ENCODE measurements around the gene PLPPR2.
"Not testable (repeated sequence)": the region's sequence is repeated elsewhere in the genome, so short reads cannot be mapped to it uniquely, and the experiment has no call there.

The PLPPR2 gene

DNA sequence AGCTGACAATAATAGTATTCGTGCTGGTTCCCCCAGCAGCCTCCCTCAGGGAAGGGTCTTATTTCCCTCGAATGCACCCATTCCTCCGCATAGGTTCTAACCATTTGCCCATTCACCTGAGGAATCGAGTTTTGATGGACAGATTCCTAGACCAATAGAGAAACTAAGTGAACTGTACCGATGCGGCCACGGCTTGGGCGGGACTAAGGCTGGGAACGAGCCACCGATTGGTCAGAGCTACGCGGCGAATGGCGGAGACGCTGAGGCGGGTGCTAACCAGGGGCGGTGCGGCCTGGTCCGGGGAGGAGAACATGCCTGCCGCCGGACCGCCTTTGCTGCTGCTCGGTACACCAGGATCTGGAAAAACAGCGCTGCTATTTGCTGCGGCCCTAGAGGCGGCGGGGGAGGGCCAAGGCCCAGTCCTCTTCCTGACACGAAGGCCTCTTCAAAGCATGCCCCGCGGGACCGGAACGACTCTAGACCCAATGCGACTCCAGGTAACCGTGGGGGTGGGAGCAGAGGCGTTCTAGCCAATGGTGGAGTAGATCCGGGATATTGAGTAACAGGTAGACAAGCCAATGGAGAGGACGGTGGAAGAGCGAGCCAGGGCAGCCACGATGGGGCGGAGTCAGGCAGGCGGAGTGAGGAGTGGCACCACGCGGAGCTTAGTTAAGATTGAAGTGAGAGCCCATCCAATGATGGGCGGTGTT lies 19.4 kb downstream of the PLPPR2 start, which contains the start of gene SWSAP1:
Gene SWSAP1, plus strand, starts transcription at position 234 of the 710 bp plus-strand sequence. Its CDS starts 15 bp downstream, at position 249.
- peak; percentile 99 for DNase-seq

DNA sequence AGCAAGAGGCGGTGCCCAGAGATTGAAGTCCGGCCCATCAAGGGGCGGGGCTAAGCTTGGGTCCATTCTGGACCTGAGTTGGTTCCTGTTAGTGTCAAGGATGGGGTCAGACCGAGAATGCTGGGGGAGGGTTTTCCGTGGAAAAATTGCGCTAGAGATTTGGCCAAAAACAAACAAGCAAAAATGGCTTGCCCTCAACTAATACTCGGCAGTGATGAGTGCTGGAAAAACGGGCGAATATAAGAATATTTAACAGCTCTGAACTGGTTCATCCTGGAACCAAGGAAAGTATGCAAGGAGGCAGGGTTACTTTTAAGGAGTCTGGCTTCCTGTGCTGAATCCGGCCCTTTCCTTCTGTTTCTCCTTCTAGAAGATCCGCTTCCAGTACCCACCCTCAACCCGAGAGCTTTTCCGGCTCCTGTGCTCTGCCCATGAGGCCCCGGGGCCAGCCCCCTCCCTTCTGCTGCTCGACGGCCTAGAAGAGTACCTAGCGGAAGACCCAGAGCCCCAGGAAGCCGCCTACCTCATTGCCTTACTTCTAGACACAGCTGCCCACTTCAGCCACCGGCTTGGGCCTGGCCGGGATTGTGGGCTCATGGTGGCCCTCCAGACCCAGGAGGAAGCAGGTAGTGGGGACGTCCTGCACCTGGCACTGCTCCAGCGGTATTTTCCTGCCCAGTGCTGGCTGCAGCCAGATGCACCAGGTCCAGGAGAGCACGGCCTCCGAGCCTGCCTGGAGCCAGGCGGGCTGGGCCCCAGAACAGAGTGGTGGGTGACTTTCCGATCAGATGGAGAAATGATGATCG lies 20.1 kb downstream of the PLPPR2 start:
- peak; percentile 19 for DNase-seq

DNA sequence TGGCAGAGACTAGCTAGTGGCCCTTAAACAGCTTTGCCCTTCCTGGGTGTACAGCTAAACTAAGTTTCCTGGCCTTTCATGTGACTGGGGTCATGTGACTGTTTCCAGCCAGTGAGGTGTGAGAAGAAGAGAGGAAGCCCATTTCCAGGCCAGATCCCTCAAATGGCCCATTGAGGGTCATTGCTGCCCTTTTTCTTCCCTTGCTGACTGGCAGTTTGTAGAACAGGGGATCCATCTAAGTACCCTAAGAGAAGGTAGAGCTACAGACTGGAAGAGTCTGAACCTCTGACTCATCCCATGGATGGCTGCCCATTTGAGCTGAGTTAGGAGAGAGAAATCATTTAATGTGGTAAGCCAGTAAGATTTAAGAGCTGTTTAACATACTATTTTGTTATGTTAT lies 22.0 kb downstream of the PLPPR2 start:
- no peak for DNase-seq

DNA sequence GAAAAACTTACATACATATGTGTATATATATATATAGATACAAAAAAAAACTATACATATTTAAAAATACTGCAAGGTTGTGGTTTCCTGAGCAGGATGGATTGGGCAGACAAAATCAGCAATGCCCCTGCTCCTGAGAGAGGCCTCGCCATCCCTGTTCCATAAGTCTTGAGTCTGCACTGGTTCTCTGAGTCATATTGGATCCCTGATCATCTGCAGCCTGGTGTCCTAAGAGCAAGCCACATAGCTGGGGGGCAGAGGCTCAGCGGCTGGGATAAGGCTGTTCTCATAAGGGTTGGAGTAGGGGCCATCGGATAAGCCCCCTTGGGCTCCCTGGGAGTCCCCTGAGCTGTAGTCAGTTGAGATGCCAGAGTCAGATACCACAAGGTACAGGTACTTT lies 22.5 kb downstream of the PLPPR2 start:
- no peak for DNase-seq

DNA sequence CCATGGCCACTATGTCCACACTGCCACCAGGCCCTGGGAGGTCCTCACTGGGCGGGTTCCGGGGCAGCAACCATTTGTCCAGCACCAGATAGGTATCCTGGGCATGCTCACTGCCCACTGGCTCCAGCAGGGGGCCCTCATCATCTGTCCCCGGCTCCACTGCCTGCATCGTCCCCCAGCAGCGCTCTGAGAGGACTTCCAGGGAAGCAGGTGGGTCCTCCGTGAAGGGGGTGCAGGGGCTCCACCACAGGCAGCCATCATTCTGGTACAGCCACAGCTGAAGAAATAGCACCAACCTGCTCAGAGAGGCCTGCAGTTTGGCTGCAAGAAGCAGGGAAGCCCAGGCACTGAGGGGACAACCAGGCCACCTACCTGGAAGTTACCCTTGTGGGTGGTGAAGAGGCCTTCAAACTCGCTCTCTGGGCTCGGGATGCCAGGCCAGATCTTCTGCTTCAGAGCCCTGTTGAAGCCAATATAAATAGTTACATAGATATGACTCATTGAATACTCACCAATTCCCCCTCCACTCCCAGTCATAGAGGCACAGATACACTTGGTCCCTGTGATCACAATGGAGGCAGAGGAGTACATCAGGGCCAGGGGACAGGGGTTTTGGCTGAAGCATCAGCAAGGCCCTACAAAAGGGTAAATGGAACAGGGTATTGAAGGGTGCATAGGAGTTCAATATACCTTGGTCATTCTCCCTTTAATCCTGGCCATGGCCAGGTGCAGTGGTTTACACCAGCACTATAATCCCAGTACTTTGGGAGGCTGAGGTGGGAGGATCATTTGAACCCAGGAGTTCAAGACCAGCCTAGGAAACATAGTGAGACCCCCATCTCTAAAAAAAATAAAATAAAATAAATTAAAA lies 23.3 kb downstream of the PLPPR2 start:
- DNase-seq = peak; percentile 9

DNA sequence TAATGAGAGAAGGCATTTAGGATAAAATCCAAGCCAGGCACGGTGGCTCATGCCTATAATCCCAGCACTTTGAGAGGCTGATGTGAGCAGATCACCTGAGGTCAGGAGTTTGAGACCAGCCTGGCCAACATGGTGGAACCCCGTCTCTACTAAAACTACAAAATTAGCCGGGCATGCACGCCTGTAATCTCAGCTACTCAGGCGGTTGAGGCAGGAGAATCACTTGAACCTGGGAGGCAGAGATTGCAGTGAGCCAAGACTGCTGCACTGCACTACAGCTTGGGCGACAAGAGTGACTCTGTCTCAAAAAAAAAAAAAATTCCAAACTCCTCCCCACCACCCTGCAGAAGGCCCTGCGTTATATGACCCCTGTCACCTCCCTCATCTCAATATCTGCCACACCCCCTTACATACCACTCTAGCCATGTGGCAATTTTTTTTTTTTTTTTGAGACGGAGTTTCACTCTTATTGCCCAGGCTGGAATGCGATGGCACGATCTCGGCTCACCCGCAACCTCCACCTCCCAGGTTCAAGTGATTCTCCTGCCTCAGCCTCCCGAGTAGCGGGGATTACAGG lies 24.1 kb downstream of the PLPPR2 start:
- not testable (repeated sequence) for DNase-seq

DNA sequence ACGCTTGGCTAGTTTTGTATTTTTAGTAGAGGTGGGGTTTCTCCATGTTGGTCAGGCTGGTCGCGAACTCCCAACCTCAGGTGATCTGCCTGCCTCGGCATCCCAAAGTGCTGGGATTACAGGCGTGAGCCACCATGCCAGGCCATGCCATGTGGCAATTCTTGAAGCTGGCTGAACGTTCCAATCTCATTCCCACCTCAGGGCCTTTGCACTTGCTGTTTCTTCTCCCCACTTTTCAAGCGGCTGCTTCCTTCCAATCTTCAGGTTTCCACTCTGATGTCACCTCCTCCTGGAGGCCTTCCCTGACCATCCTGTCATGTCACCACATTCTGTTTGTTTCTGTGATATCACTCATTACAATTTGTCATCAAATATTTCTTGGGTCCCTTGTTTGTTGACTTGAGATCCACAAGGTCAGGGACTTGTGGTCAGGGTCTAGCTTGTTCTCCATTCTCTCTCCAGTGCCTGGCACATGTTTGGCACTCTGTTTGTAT lies 24.7 kb downstream of the PLPPR2 start:
- no peak for DNase-seq

DNA sequence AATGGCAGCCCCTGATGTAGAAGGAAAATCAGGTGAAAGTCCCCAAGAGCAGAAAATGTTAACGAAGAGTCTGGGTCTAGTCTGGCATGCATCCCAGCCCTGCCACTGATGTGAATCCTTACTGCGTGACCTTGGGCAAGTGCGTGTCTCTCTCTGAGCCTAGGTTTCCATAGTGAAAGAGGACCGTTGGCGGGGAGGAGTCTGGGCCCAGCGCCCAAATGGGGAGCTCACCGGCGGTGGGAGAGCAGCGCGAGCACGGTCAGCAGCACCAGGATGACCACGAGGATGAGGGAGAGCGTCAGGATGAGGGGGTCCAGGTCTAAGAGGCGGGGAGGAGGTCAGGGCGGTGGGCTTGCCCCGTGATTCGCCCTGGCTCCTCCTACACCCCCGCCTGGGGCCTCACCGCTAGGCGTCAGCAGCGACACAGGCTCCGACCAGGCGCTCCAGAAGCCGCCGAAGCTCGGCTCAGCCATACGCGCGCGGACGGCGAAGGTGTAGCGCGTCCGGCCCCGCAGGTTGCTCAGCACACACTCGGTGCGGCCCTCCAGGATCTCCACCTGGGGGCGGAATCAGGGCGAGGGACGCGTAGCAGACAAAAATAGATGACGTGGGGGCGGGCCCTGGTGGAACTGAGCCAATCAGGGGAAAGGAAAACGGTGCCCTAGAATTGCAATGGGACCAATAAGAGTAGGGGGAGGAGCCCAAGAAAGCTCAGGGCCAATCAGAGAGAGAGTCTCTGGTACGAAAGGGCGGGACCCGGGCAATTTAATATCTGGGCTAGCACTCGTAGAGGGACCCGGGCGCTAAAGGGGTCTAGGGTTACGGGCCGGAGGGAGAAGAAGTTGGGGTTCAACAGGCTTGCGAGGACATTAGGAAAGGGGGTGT lies 25.7 kb downstream of the PLPPR2 start:
- DNase-seq = peak; percentile 5

DNA sequence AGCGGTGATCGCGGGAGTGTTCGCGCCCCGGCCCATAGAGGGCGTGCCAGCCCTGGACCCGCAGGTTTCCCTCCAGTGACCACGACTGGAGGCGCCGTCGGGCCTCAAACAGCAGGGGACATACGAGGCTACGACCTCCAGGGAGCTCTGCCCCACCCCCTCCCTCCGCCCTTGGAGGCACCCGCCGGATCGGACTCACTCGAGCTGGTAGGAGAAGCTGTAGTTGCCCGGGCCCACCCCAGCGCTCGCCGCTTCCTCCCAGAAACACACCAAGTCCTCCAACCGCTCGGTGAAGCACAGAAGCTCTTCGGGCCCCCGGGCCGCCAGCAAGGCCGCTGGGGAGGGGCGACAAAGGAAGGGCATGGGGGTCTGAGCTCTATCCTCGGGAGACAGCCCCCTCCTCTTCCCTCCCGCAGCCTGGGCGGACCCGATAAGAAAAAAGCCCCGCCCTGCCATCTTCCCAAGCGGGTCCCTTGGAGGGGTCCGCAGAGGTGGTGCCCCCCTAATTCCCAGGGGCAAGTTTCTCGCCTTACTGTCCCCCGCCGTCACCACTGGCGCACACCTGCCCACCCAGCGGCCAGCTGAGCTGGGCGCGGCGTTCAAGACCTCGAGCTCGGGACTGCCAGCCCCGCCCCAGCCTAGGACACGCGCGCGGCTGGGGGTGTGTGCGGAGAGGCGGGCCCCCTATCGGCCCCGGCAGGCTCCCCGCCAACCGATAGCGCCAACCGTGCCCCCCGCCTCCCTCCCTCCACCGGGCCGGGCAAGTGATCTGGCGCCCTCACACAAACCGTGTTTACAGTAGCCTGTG lies 27.9 kb downstream of the PLPPR2 start:
- no peak for DNase-seq

DNA sequence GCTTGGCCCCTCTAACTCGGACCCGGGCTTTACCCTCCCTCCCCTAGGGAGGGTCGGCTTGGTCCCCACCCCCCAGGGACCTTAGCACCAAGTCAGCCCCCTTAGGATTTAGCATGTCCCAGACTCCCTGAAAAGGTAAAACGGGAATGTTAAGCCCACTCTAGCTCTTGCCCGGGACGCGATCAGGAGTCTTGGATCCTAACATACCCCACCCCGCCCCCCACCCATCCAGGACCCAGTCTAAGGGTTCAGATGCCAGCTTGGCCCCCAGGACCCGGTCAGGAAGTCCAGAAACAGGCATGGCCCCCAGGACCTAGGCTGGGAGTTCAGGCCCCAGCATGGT lies 28.4 kb downstream of the PLPPR2 start:
- DNase-seq = no peak

DNA sequence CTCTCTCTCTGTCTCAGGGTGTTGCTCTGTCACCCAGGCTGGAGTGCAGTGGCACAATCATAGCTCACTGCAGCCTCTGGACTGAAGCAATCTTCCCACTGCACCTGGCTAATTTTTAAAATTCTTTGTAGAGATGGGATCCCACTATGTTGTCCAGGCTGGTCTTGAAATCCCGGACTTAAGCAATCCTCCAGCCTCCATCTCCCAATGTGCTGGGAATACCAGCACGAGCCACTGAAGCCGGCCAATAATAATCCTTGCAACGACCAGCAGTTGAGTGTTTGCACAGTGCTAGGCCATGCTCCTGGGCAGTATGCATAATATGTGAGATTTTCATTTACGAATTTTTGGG lies 29.5 kb downstream of the PLPPR2 start:
- DNase-seq = no peak

DNA sequence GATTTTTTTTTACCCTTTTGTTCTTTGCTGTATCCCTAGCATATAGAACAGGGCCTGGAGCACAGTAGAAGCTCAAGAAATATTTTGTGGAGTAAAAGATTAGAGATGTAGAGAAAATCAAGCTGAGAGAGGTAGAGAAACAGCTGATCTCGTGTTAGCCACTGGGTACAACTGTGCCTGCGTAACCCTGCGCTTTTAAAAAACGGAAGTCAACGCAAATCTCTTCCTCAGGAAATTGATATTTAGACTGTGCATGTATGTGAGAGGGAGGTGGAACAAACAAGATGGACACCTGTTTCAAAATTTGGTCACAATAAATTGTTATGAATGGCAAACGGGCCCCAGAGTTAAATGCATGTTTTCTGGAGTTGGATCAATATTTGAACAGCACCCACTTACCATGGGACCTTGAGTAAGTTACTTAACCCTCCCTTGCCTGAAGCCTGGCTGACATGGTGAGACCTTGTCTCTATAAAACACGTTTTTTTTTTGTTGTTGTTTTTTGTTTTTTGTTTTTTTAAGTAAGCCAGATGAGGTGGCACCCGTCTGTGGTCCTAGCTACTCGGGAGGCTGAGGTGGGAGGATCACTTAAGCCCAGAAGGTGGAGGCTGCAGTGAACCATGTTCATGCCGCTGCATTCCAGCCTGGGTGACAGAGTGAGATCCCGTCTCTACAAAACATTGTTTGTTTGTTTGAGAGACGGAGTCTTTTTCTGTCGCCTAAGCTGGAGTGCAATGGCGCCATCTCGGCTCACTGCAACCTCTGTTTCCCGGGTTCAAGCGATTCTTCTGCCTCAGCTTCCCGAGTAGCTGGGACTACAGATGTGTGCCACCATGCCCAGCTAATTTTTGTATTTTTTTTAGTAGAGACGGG lies 32.2 kb downstream of the PLPPR2 start:
- no peak for DNase-seq

DNA sequence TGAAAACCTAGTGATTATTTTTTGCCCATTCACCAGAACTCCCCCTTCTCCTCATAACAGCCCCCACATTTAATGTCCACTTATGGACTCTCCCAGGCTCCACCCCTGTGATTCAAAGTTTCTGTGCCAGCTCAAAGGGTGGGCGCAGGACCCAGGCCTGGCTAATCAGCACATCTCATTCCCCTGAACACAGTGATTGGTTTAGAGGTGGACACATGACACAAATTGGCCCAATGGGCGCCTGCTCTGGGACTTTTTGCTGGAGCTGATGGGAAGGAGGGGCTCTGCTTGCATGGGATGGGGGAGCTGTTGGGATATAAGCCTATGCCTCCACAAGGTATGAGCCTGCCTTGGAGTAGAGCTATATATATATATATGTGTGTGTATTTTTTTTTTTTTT lies 35.1 kb downstream of the PLPPR2 start:
- no peak for DNase-seq

DNA sequence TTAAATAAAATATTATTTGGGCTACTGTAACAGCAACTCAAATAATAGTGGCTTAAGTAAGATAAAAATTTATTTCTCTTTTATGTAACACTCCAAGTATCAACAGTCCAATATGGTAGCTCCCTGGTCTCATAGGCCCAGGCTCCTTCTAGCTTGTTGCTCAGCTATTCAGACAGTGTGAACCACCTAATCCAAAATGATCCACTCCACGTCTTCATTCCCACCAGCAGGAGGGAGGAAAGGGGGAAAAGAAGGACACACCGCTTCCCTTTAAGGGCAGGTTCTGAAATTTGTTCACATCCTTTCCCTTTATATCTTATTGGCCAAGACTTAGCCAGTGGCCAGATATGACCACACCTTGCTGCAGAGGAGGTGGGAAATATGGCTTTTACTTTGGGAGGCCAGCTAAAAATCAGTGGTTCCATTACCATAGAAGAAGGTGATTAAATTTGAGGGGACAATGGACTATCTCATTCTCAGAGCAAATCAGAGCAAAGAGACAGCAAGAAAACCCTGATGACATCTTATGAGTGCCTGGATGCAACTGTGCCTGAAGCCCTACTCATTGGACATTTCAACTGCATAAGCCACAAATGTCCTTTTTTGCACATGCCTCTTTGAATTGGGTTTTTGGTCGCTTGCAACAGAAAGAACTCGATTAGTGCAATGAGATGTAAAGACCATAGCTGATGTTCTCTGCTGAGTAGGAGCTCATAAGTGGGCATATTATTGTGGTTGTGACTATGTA lies 35.9 kb downstream of the PLPPR2 start:
- no peak for DNase-seq

DNA sequence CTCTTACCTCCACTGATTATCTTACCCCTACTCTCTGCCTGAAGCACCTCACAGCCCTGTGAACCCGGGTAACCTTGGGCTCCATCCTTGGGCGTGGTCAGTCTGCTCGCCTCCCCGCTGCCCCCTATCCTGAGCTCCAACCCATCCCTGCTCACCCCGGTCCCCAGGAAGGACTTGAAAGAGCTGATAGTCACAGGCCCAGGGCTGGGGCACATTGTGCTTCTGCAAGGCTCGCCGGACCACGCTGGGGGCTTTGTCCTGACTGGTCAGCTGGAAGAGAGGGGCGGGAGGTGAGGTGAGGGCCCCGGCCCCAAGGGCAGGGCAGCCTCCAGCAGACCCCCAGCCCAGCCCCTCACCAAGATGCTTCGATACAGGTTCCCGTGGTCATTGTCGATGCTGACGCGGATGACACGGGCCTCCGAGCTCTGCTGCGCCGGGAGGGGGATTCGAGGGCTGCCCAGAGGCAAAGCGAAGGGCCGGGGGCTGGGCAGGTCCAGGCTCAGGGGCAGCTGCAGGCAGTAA lies 41.9 kb downstream of the PLPPR2 start:
- no peak for DNase-seq

DNA sequence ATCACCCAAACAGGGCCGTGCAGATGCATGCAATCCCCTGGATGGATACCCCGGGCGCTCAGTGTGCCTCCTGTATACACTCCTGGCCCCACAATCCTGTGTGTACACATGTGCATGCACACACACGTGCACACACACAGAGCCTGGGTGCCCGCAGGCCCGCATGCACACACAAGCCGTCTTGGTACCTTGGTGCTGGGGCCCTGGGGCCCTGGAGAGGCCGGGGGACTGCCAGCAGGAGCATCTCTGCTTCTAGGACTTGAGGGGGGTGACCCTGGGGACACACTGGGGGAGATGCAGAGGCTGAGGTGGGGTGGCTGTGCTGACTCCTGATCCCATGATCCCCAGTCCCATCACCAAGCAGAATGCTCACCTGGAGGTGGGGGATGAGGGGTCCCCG lies 44.4 kb downstream of the PLPPR2 start:
- no peak for DNase-seq

DNA sequence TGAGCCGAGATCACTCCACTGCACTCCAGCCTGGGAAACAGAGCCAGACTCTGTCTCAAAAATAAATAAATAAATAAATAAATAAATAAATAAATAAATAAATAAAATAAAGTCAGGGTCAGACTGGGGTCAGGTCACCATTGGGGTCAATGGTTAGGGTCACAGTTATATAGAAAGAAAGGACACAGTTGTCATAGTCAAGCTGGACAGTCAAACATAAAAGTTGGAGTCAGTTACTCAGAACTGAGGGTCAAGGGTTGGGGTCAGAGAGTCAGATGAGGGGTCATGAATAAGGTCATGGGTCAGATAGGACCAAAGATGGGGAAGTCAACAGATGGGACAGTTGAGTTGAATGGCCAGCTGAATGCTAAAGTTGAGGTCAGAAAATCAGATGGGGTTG lies 45.6 kb downstream of the PLPPR2 start:
- DNase-seq = no peak

DNA sequence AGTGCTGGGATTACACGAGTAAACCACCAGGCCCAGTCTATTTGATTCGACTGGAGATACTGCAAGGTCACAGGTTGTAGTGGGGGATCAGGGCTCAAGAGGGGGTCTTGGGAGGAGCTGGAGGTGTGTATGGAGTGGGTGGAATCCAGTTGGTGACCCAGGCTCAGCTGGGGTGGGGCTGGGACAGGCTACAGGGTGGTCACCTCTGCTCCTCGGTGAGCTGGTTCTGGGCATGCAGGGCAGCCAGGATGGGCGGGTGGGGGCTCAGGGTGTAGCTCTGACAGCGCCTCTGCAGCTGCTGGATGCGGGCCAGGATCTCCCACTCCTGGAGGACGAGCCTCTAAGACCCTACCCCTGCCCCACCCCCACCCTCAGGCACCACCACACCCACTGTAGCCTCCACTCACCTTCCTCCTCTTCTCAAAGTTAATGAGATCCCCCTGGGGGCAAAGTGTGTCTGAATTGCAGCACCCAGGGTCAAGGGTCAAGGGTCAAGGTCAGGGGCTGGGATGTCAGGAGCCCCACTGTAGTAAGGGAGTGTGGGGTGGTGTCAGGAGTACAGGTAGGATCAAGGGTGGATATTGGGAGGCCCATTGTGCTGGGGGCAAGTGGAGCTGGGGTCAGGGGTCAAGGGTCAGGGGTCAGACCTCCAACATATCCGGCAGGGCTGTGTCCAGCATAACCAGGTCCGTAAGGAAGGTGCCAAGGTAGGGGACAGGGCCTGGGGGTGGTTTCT lies 46.7 kb downstream of the PLPPR2 start:
- DNase-seq = no peak

All from NCI-H1694 treated with DMSO at 0.1 percent for 48 hours (cell line).